ENCODE measurements around the gene PHLDB1.
A peak's percentile ranks its signal among the peaks of the same experiment; 100 is the strongest.

The PHLDB1 gene

DNA sequence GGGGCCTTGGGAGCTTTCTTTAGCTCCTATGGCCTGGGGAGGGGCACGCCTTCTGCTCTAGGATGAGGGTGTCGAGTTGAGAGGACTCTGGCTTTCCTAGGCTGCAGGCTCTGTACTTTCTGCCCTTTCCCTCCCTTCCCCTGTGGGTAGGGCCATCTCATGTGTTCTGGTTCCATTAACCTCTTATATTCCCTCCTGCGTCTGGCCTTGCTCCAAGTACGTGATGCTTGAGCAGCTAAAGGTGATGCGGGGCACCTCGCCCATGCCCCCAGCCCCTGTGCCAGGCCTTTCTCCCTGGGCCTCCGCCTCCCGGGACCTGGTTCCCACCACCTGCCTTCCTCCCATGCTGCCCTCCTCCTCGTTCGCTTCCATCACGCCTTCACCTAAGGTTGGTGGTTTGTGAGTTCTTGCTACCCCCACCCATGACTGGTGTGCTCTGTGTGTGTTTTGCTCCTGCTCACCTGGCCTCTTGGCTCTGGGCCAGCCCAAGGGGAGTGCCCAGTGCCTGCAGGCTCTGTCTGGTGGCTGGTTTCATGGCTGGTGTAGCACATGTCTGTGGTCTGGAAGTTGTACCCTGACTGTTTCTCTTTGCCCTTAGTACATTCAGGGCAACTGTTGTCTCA lies 34.1 kb downstream of the PHLDB1 start:
- DNase-seq, result no peak

GRCh38 chr11:118643142-118643994 lies 36.0 kb downstream of the PHLDB1 start:
- no peak for DNase-seq

- DNase-seq, result no peak
These were observed 36.6 kb downstream of the PHLDB1 start for GRCh38 chr11:118643995-118644345.

DNA sequence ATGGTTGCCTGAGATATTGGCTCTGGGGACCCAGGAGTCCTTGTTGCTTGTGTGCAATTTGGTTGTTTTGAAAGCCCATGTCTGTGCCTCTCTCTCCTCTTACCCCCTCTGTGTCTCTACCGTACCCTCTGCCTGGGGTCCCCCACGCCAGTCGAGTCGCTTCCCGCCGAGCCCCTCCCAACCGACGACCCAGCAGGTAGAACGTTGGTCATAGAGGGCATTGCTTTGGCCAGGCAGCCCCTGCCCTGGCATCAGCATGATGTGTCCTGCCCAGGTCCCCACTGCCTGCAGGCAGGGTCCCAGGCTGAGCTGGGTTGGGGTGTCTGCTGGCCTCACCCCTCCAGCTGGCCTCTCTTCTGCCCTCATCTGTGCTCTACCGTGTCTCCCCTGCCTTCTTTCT lies 37.1 kb downstream of the PHLDB1 start:
- DNase-seq, result no peak

- DNase-seq, result no peak
These were observed 37.8 kb downstream of the PHLDB1 start for GRCh38 chr11:118645066-118645715.

DNA sequence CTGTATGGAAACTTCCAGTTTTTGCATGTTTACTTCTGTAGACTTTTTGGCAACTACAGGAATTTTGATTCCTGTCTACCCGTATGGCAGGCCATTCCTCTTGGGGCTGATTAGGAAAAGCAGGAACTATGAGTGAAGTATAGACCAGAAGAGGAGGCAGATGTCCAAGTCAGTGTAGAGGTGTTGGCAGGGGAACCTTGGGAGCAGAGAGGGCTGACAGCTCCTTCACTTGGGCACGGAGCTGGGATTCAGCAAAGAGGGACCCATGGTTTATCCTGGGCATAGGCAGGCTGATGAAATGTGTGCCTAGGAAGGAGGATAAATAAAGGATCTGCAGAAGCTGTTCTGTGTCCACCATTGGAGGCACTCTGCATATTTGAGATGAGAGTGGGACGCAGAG lies 39.0 kb downstream of the PHLDB1 start:
- DNase-seq, result no peak

GRCh38 chr11:118648291-118648690 lies 40.9 kb downstream of the PHLDB1 start:
- no peak for DNase-seq

DNA sequence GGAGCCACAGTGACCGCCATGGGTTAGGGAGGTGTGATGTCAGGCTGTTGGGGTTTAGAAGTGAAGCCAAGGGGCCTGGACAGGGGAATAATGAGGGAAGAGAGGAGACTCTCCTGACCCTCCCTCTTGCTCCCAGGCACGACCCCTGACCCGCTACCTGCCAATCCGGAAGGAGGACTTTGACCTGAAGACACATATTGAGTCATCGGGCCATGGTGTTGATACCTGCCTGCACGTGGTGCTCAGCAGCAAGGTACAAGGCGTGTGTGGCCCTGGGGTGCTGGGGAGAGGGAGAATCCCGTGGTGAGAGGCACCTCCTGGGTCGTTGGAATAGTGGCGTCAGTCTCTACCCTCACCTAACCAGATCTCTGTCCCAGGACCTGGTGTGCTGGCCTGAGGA lies 42.5 kb downstream of the PHLDB1 start:
- no peak for DNase-seq

DNA sequence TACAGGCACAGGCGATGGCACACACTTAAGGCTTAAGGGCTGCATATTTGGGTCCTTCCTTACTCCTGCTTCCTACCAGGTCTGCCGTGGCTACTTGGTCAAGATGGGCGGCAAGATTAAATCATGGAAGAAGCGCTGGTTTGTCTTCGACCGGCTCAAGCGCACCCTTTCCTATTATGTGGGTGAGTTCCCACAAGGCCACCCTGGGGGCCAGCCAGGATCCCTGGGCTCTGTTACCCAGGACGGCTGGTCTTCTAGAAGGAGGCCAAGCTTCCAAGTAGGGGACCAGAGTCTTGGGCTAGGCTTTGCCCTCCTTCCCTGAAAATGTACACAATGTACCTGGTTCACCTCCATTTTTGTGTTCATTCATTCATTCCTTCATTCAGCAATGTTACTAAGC lies 43.0 kb downstream of the PHLDB1 start:
- no peak for DNase-seq

DNA sequence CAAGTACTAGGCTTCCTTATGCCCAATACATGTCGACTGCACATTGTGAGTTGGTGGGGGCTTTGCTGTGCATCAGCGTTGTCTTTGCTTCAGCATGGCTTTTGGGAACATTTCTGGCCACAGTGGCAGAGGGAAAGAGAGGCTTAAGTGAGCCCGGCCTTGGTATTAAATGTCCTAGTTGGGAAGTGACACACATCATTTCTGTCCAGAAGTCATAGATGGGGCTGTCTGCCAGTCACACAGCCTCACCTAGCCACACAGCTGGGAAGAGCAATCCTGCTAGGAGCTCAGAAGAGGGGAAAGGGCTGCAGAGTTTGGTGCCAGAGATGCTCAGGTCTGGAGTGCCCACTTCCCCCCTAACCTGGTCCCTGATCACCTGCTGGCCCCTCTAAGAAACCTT lies 44.4 kb downstream of the PHLDB1 start:
- DNase-seq, result no peak

- DNase-seq, result no peak
These were observed 45.3 kb downstream of the PHLDB1 start for GRCh38 chr11:118652681-118653181.

DNA sequence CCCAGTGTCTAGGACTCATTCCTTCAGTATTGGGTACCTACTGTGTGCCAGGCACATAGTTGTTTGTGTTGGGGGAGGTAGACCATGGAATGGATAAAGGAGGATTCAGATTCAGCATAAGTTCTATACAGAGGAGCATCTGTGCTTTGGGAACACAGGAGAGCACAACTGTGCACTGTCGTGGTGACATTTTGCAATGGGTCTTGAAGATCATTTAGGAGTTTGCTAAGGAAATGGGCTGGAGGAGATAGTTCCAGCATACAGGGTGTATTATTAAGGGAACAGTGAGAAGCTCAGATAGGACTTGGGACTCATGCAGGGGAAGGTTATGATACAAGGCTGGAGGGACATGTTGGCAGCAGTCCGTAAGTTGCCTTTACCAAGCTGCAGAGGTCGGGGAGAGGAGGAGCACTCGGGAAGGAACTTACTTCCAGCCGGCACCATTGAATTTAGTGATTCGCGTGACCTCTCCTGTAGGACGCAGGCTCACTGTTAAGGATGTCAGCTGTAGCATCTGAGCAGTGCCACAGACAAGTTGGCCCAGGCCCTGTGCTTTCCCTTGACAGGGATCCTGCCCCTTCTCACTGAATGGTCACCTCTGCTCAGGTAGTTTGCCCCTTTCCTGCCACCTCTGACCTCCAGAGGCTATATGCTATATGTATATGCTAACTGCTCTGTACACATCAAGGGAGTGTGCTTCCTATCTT lies 46.4 kb downstream of the PHLDB1 start:
- DNase-seq, result no peak

DNA sequence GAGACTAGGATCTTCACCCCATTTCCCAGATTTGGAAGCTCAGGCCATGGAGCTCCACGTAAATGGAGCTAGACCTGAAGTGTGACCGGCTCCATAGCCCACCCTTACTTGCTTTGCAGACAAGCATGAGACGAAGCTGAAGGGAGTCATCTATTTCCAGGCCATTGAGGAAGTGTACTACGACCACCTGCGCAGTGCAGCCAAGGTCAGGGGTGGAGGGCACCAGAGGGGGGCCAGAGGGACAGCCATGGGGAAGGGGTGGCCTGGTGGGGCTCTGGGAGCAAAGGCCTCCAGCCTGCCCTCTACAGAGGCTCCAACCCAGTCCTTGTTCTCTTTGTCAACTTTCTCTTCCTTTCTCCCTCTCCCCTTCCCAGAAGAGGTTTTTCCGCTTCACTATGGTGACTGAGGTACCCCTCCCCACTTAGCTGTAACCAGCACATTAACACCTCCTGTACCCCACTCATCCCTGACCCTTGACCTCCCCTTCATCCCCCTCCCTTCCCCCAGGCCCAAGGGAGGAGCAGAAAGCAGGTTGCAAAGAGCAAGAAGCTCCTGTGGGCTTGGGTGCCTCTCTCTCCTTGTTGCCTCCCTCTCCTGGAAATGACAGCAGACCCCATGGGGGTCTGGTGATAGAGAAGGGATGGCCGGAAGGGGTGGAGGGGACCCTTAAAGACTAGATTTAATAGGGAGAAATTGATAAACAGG lies 48.2 kb downstream of the PHLDB1 start:
- DNase-seq, result no peak

DNA sequence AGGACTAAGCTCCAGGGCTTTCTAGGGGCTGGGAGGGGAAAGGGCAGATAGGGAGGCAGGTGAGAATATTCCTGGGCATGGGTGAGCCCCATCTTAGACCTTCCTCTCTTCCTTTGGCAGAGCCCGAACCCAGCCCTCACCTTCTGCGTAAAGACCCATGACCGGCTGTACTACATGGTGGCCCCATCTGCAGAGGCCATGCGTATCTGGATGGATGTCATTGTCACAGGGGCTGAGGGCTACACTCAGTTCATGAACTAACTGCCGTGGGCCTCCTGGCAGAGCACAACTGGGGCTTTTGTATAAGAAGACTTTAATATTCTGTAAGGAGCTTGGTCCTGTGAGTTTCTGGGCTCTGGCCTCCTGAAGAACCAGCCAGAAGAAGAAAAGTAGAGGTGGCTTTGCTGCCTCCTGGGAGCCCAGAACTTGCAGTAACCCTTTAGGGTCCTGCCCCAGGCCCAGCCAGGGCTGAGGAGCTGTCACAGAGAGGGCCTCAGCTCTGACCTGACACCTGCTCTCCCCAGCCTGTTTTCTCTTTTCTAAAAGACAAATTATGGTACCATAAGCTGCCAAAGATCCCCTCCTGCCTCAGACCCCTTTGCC lies 49.2 kb downstream of the PHLDB1 start:
- DNase-seq, result no peak

- no peak for DNase-seq
These were observed 49.8 kb downstream of the PHLDB1 start for GRCh38 chr11:118657238-118657637.

DNA sequence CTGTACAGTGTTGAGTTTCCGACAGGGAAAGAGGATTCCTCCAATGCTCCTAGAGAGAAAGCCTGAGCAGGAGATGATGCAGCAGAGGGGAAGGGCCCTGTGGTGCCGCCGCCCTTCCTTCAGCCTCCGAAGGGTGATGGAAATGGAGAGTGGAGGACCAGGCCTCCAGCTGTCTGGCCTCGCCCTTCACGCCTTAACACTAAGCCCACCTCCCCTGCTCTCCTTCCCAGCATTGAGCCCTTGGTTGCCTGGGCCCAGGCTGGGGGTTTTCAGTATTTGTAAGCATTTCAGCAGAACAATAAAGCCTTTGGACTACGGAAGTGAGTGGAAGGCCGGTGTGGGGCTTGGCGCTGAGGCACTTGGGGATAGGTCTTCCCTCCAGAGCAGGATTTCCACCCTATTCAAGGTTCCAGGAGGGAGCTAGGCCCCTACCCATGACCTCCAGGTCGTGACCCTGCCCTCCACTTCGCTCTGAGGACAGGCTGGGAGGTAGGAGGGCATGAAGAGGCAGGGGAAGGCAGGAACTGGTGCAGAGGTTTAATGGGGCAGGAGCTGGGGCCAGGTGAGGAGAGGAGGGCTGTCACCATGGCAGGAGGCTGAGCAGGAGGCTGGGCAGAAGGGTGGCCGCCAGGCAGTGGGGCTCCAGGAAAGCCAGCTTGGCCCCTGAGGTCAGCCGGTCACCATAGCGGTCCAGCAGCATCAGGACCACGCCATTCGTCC lies 50.5 kb downstream of the PHLDB1 start:
- peak; percentile 52 for DNase-seq

- peak; percentile 56 for DNase-seq
These were observed 51.3 kb downstream of the PHLDB1 start for GRCh38 chr11:118658429-118659313.

DNA sequence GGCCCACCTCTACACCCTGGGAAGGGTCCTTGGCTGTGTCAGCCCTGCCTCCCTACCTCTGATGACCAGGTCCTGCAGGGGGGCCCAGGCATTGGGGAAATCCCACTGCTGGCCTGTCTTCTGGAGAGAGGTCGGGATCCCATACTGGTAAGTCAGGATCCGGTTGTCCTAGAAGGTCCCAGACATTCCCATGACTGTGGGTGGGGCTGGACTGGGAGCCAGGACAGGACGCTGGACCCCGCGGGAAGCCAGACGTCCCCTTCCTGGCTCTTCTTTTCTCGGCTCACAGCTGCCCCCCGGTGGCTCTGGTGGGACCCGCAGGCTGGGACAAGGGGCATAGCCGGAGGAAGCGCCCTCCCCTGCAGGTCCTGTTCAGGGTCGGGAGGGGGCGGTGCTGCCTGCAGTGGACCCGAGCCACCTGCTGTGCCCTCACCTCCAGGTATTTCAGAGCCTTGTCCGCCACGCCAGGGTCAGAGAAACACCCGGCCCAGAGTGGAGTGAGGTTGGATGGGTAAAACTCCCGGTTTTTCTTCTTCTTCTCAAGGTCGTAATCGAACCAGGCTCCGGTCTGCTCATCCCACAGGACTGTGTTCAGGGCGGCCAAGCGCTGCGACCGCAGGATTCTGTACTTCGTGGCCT lies 52.0 kb downstream of the PHLDB1 start:
- DNase-seq, result peak; percentile 98

- no peak for DNase-seq
These were observed 52.7 kb downstream of the PHLDB1 start for GRCh38 chr11:118659953-118660680.

Data from islet precursor cell (in vitro differentiated cells).